H9 (cell line): ENCODE results near the gene YBX3. TPM values are rescaled to one million over a fixed set of nuclear protein-coding genes. Genes with fewer than 3 reads are reported as not detected.

Experiments
- DNase-seq: peaks from one replicate; pipeline ENCODE4 v3.0.0-alpha.2; 2017
- H2AFZ ChIP-seq: one replicate; pipeline ENCODE4 v1.6.1; 2013; ENCODE audit warnings: mild to moderate bottlenecking, low read length, control low read depth, moderate library complexity
- H2AK5ac ChIP-seq: 2 replicates; pipeline ENCODE4 v1.6.1; 2013; ENCODE audit warnings: low read length, control low read depth, mixed read lengths; ENCODE audit not compliant: insufficient read length
- H2BK120ac ChIP-seq: one replicate; pipeline ENCODE4 v1.6.1; 2013; ENCODE audit warnings: low read depth, mild to moderate bottlenecking, low read length, control low read depth, inconsistent platforms; ENCODE audit not compliant: poor library complexity, severe bottlenecking
- H2BK12ac ChIP-seq: 2 replicates; pipeline ENCODE4 v1.6.1; 2013; ENCODE audit warnings: low read length, control low read depth, mixed read lengths, low read depth; ENCODE audit not compliant: insufficient read length
- H2BK15ac ChIP-seq: 2 replicates; pipeline ENCODE4 v1.6.1; 2013; ENCODE audit warnings: low read depth, low read length, control low read depth
- H2BK20ac ChIP-seq: one replicate; pipeline ENCODE4 v1.6.1; 2013; ENCODE audit warnings: low read depth, mild to moderate bottlenecking, low read length, control low read depth, inconsistent platforms; ENCODE audit not compliant: poor library complexity, severe bottlenecking
- H2BK5ac ChIP-seq: 2 replicates; pipeline ENCODE4 v1.6.1; 2013; ENCODE audit warnings: low read length, control low read depth, mixed read lengths; ENCODE audit not compliant: insufficient read length
- H3K14ac ChIP-seq: 2 replicates; pipeline ENCODE4 v1.6.1; 2013; ENCODE audit warnings: low read length, control low read depth; ENCODE audit not compliant: insufficient read depth
- H3K18ac ChIP-seq: 2 replicates; pipeline ENCODE4 v1.6.1; 2013; ENCODE audit warnings: low read depth, mild to moderate bottlenecking, mixed read lengths, low read length, control low read depth; ENCODE audit not compliant: insufficient read length
- H3K23ac ChIP-seq: 2 replicates; pipeline ENCODE4 v1.6.1; 2013; ENCODE audit warnings: low read length, control low read depth, mixed read lengths, low read depth; ENCODE audit not compliant: insufficient read length
- H3K23me2 ChIP-seq: 2 replicates; pipeline ENCODE4 v1.6.1; 2013; ENCODE audit warnings: low read depth, mild to moderate bottlenecking, mixed read lengths, low read length, control low read depth; ENCODE audit not compliant: insufficient read length, poor library complexity, severe bottlenecking
- H3K27ac ChIP-seq: 2 replicates; pipeline ENCODE4 v1.5.1; 2013; ENCODE audit warnings: low read length, control low read depth, mixed read lengths, low read depth; ENCODE audit not compliant: insufficient read length
- H3K27me3 ChIP-seq: 2 replicates; pipeline ENCODE4 v1.6.1; 2013; ENCODE audit warnings: low read length, control low read depth, inconsistent platforms; ENCODE audit not compliant: insufficient read depth
- H3K4ac ChIP-seq: 2 replicates; pipeline ENCODE4 v1.6.1; 2013; ENCODE audit warnings: low read depth, mild to moderate bottlenecking, control low read depth, inconsistent platforms, low read length, moderate library complexity
- H3K4me1 ChIP-seq: 2 replicates; pipeline ENCODE4 v1.6.1; 2013; ENCODE audit warnings: low read length, control low read depth, inconsistent platforms; ENCODE audit not compliant: insufficient read depth
- H3K4me2 ChIP-seq: 2 replicates; pipeline ENCODE4 v1.6.1; 2013; ENCODE audit warnings: low read length, control low read depth, mixed read lengths; ENCODE audit not compliant: insufficient read length, insufficient read depth
- H3K56ac ChIP-seq: 2 replicates; pipeline ENCODE4 v1.6.1; 2013; ENCODE audit warnings: low read depth, mild to moderate bottlenecking, mixed read lengths, low read length, control low read depth; ENCODE audit not compliant: insufficient read length
- H3K79me1 ChIP-seq: 2 replicates; pipeline ENCODE4 v1.6.1; 2013; ENCODE audit warnings: low read depth, mild to moderate bottlenecking, moderate library complexity, low read length, control low read depth, inconsistent platforms; ENCODE audit not compliant: insufficient read depth, poor library complexity, severe bottlenecking
- H3K79me2 ChIP-seq: 2 replicates; pipeline ENCODE4 v1.6.1; 2013; ENCODE audit warnings: low read length, control low read depth, inconsistent platforms; ENCODE audit not compliant: insufficient read depth
- H3K9ac ChIP-seq: 2 replicates; pipeline ENCODE4 v1.6.1; 2013; ENCODE audit warnings: low read length, control low read depth, mixed read lengths; ENCODE audit not compliant: insufficient read length; ENCODE audit errors: extremely low read depth
- H3K9me3 ChIP-seq: one replicate; pipeline ENCODE4 v1.6.1; 2013; ENCODE audit warnings: low read depth, low read length, inconsistent platforms; ENCODE audit not compliant: control insufficient read depth
- H3T11ph ChIP-seq: one replicate; pipeline ENCODE4 v1.6.1; 2013; ENCODE audit warnings: mild to moderate bottlenecking, low read length, control low read depth, inconsistent platforms
- H4K20me1 ChIP-seq: one replicate; pipeline ENCODE4 v1.6.1; 2013; ENCODE audit not compliant: control insufficient read depth, insufficient read length, insufficient read depth
- H4K5ac ChIP-seq: 2 replicates; pipeline ENCODE4 v1.6.1; 2013; ENCODE audit warnings: low read depth, mild to moderate bottlenecking, mixed read lengths, low read length, control low read depth; ENCODE audit not compliant: insufficient read length
- H4K8ac ChIP-seq: replicated peaks from 2 replicates; pipeline ENCODE4 v1.6.1; 2013; ENCODE audit warnings: low read length, control low read depth, mixed read lengths, low read depth; ENCODE audit not compliant: insufficient read length
- H4K91ac ChIP-seq: 2 replicates; pipeline ENCODE4 v1.6.1; 2013; ENCODE audit warnings: low read depth, mild to moderate bottlenecking, moderate library complexity, mixed read lengths, low read length, control low read depth; ENCODE audit not compliant: insufficient read length
- H3K27ac Mint-ChIP-seq, 3 experiments: 2 replicates in 2 of 3; 3 replicates in 1 of 3; pipeline ENCODE4 v1.8.0; 2020 to 2021; ENCODE audit warnings: mixed read lengths in 3 of 3, mild to moderate bottlenecking in 1 of 3, moderate library complexity in 1 of 3
- H3K27me3 Mint-ChIP-seq: 2 replicates; pipeline ENCODE4 v1.8.0; 2021; ENCODE audit warnings: low read depth, mild to moderate bottlenecking, moderate library complexity, mixed read lengths
- H3K36me3 Mint-ChIP-seq, 3 experiments: 2 replicates in 2 of 3; 3 replicates in 1 of 3; pipeline ENCODE4 v1.8.0; 2020 to 2021; ENCODE audit warnings: low read depth in 3 of 3, mixed read lengths in 3 of 3; ENCODE audit not compliant: insufficient read depth in 1 of 3
- H3K4me1 Mint-ChIP-seq, 2 experiments: 2 replicates each; pipeline ENCODE4 v1.8.0; 2020; ENCODE audit warnings: mixed read lengths in 2 of 2
- H3K4me3 Mint-ChIP-seq, 2 experiments: 2 replicates in 1 of 2; 3 replicates in 1 of 2; pipeline ENCODE4 v1.8.0; 2020 to 2021; ENCODE audit warnings: mild to moderate bottlenecking in 2 of 2, mixed read lengths in 2 of 2, moderate library complexity in 1 of 2
- H3K9me3 Mint-ChIP-seq, 2 experiments: 2 replicates in 1 of 2; 3 replicates in 1 of 2; pipeline ENCODE4 v1.8.0; 2020; ENCODE audit warnings: mild to moderate bottlenecking in 2 of 2, mixed read lengths in 2 of 2, moderate library complexity in 1 of 2
- WGBS: extraction: QIAGEN DNeasy Blood & Tissue Kit; methylation state at CpG from one replicate; pipeline ENCODE4 v1.1.7; 2013; ENCODE audit warnings: missing lambda C conversion rate, low lambda C conversion rate, mixed read lengths; ENCODE audit not compliant: insufficient read length; ENCODE audit errors: extremely low coverage; 5-methylcytosine and 5-hydroxymethylcytosine counted together
- total RNA-seq: library from RNA; stranded (reverse); gene quantifications from 2 replicates; pipeline ENCODE4 v1.2.1, GENCODE V29; 2021
- TF ChIP-seq, protein P1 (sequence below): fragments of 200-600 bp; sonication (generic); conservative IDR thresholded peaks from 3 replicates; pipeline ENCODE4 v1.8.0; 2021; ENCODE audit warnings: antibody characterized with exemption, mild to moderate bottlenecking

YBX3 gene
- total RNA-seq, 1 experiment from 2014 or later, result 343 TPM

DNA sequence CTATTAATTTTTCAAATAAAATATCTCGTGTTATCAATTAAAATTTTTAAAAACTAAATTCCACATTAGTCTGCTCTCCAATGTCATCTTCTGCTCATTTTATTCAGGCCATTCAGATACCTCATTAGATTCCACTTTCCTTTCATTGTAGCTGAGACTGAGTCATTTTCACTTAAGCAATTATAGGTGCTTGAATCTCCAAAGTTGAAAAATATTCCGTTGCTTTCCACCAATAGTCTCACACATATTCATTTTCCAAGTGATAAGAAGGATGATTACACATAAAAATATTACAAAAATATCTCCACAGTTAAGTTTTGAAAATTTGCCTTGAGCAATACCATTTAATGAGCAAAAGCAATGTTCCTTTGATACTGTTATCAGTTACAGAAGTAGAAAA lies 36.5 kb upstream of the YBX3 start:
- Histone ChIP-seq H3K4ac (no peak overlapping the region), H3K79me2 (no peaks in the 10 kb centered on the region), H3K4me1 (no peaks in the 10 kb centered on the region), H3T11ph (no peak overlapping the region), H2AK5ac (no peak overlapping the region), H3K4me2 (no peak overlapping the region), H2BK120ac (no peak overlapping the region), H2AFZ (no peak overlapping the region), H3K79me1 (no peaks in the 10 kb centered on the region), H3K23me2 (no peaks in the 10 kb centered on the region), H2BK5ac (no peak overlapping the region), H4K20me1 (no peaks in the 10 kb centered on the region), H4K5ac (no peak overlapping the region), H2BK12ac (no peak overlapping the region), H3K23ac (no peak overlapping the region), H4K8ac (no peak overlapping the region), H2BK15ac (no peak overlapping the region), H3K9ac (no peak overlapping the region), H3K14ac (no peak overlapping the region), H3K9me3 (no peaks in the 10 kb centered on the region), H2BK20ac (no peak overlapping the region), H3K18ac (no peak overlapping the region), H3K56ac (no peak overlapping the region), H4K91ac (no peak overlapping the region), H3K27ac (no peak overlapping the region), H3K27me3 (no peaks in the 10 kb centered on the region)
- TF ChIP-seq, protein P1, sequence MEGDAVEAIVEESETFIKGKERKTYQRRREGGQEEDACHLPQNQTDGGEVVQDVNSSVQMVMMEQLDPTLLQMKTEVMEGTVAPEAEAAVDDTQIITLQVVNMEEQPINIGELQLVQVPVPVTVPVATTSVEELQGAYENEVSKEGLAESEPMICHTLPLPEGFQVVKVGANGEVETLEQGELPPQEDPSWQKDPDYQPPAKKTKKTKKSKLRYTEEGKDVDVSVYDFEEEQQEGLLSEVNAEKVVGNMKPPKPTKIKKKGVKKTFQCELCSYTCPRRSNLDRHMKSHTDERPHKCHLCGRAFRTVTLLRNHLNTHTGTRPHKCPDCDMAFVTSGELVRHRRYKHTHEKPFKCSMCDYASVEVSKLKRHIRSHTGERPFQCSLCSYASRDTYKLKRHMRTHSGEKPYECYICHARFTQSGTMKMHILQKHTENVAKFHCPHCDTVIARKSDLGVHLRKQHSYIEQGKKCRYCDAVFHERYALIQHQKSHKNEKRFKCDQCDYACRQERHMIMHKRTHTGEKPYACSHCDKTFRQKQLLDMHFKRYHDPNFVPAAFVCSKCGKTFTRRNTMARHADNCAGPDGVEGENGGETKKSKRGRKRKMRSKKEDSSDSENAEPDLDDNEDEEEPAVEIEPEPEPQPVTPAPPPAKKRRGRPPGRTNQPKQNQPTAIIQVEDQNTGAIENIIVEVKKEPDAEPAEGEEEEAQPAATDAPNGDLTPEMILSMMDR, result no peak
- DNase-seq, result no peak
- Mint-ChIP-seq H3K27ac (no peak overlapping the region), H3K4me3 (no peak overlapping the region), H3K36me3 (peaks cover 10 to 12% (median 12%) of the 10 kb centered on the region in 3 experiments), H3K4me1 (no peaks in the 10 kb centered on the region), H3K9me3 (peaks cover 19 to 21% of the 10 kb centered on the region in 2 experiments), H3K27me3 (peaks cover 5% of the 10 kb centered on the region)
- 100% methylated on average over 1 of the region's 2 CpGs for whole genome bisulfite sequencing
